CD4-positive, alpha-beta T cell treated with Interleukin-17A for 4 hours (primary cell): ENCODE results near the gene PHC2.

Experiments
- DNase-seq: peaks from one replicate; pipeline ENCODE4 v3.0.0-alpha.2; 2020; ENCODE audit warnings: mixed read lengths

PHC2 gene

GRCh38 chr1:33346927-33347649, 83.8 kb downstream of the PHC2 start:
- no peak for DNase-seq

- DNase-seq, result no peak
Observed at GRCh38 chr1:33346533-33346926, 84.4 kb downstream of the PHC2 start.

- DNase-seq, result no peak
Observed at GRCh38 chr1:33344896-33345560, 85.9 kb downstream of the PHC2 start.

- no peak for DNase-seq
Observed at GRCh38 chr1:33343539-33343938, 87.4 kb downstream of the PHC2 start.

GRCh38 chr1:33342041-33342723, 88.7 kb downstream of the PHC2 start:
- DNase-seq, result no peak

- DNase-seq, result no peak
Observed at GRCh38 chr1:33341190-33341589, 89.7 kb downstream of the PHC2 start.

- DNase-seq, result no peak
Observed at GRCh38 chr1:33339413-33339812, 91.5 kb downstream of the PHC2 start.

GRCh38 chr1:33338440-33339211, 92.3 kb downstream of the PHC2 start:
- no peak for DNase-seq

GRCh38 chr1:33338048-33338439, 92.9 kb downstream of the PHC2 start:
- DNase-seq, result no peak

- DNase-seq, result no peak
Observed at GRCh38 chr1:33337441-33337840, 93.5 kb downstream of the PHC2 start.

- DNase-seq, result no peak
Observed at GRCh38 chr1:33336580-33336979, 94.3 kb downstream of the PHC2 start.

- no peak for DNase-seq
Observed at GRCh38 chr1:33335020-33335419, 95.9 kb downstream of the PHC2 start.

GRCh38 chr1:33334081-33334552, 96.8 kb downstream of the PHC2 start:
- DNase-seq, result no peak

- DNase-seq, result no peak
Observed at GRCh38 chr1:33332881-33333280, 98.0 kb downstream of the PHC2 start.

- DNase-seq, result no peak
Observed at GRCh38 chr1:33332357-33332789, 98.5 kb downstream of the PHC2 start.

- no peak for DNase-seq
Observed at GRCh38 chr1:33331444-33332356, 99.2 kb downstream of the PHC2 start.

- no peak for DNase-seq
Observed at GRCh38 chr1:33330906-33331305, 100.0 kb downstream of the PHC2 start.

GRCh38 chr1:33330361-33330890, 100.5 kb downstream of the PHC2 start:
- DNase-seq, result no peak

GRCh38 chr1:33329600-33330305, 101.1 kb downstream of the PHC2 start:
- no peak for DNase-seq

GRCh38 chr1:33328817-33329216, 102.1 kb downstream of the PHC2 start:
- no peak for DNase-seq
